ENCODE results near the gene EXOC2. TPM values are rescaled to one million over a fixed set of nuclear protein-coding genes. Genes with fewer than 3 reads are reported as not detected.
"Not testable (repeated sequence)": the region's sequence is repeated elsewhere in the genome, so short reads cannot be mapped to it uniquely, and the experiment has no call there.

The EXOC2 gene
- polyA plus RNA-seq, 1 donor = 27.0 TPM

DNA sequence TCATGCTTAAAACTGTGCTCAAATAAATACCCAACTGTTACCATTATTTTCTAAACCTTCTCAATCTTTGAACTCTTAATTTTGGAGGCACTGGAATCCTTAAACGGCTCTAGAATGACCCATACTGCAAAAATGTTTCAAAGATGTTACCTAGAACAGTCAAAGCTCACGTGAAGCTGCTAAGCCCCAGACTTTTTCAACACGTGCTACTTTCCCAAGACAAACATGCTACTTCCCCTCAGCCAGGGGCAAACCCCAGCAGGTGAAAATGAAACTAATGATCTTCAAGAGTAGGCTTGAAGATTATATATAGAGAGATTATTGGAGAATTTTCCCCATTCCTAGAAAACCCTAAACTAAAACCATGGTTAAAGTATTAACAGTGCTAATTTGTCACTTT, 64.2 kb downstream of the EXOC2 start:
- no peak for DNase-seq (ENCODE audit: low read depth)

- DNase-seq (ENCODE audit: low read depth) = no peak
These were observed 66.7 kb downstream of the EXOC2 start for GRCh38 chr6:626236-626635.

GRCh38 chr6:624979-625378, 68.0 kb downstream of the EXOC2 start:
- DNase-seq (ENCODE audit: low read depth) = no peak

DNA sequence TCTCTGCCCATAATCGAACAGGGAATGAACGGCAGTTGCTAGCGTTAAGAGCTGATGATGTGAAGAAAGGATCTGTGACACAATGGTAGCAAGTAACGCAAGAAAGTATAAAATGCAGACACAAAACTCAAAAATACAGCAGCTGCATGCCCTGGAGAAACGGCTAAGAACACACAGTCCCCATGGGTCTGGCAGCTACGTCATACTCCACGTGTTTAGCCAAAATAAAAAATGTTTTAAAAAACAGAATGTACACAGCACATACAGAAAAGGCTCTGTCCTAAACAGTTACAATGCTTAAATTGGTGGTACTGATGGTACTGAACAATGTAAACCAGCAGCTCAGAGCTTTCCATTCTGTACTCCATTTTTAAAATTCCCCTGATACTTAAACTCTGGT, 70.5 kb downstream of the EXOC2 start:
- DNase-seq (ENCODE audit: low read depth) = no peak

DNA sequence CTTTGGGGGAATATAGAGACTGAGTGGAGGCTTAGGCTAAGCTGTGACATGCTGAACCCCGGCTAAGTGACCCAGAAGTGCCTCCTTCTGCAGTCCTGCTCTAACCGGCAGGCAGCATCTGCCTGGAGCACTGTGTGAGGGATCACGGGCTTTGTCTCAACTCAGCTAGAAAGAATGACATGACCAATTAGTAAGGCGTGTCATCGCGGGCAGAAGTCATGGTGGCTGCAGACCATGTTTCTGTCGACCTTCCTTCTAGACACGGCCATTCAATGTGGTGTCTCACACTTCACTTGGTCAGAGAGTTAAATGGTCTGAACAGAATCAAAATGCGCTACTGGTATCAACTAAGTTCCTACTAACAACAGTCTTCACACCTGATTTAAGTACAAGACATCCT, 71.0 kb downstream of the EXOC2 start:
- DNase-seq (ENCODE audit: low read depth) = no peak

DNA sequence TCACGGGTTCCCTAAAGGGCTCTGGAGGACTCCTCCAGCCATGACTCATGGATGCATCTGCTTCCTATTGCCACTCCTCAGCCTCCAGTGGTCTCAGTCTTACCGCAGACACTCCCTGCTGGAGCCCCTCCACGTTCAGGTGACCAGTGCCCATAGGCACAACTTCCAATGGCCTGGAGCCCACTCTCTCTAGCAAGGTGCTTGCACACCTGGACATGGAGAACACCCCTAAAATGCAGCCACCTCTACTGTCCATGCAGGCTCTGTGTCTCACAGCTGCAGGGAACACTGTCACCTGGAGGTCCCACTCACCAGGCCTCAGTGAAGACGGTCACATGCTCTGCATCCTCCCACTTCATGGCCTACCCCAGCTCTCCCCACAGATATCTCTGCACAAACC, 72.0 kb downstream of the EXOC2 start:
- DNase-seq (ENCODE audit: low read depth) = no peak

DNA sequence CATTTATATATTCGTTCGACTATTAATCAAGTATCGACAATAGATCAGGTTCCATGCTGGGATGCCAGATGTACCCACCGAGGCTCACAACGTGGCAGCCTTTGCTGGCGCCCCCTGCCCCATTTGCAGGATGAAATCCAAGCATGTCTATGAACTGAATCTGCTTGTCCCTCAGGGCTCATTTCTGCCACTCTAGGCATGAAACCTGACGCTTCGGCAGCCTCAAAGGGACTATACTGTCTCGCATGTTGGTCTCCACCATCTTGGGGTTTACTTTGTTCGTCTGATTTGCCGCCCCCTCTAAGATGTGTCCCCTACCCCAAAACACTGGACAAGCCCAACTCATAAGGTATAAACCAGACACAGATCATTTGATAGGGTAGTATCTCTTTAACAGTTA, 72.8 kb downstream of the EXOC2 start:
- no peak for DNase-seq (ENCODE audit: low read depth)

GRCh38 chr6:617456-618100, 75.4 kb downstream of the EXOC2 start:
- no peak for DNase-seq (ENCODE audit: low read depth)

DNA sequence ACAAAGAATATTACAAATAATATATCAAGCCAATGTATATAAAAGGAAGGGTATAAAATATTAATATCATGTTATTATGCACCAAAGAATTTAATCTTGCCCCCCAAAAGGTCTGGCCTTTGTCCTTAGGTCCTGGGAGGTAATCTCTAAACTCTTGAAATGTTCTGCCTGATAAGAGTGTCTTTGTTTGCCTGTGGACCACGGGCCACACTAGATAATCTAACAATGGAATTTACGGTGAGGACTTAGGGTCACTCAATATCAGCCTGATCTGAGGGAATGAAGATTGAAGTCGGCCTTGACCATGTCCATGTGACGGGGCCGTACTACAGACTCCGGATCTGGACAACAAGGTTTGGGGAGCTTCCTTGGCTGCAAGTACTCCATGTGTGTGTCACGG, 79.0 kb downstream of the EXOC2 start:
- DNase-seq (ENCODE audit: low read depth) = no peak

GRCh38 chr6:611928-612327, 81.0 kb downstream of the EXOC2 start:
- no peak for DNase-seq (ENCODE audit: low read depth)

GRCh38 chr6:610882-611281, 82.1 kb downstream of the EXOC2 start:
- no peak for DNase-seq (ENCODE audit: low read depth)

DNA sequence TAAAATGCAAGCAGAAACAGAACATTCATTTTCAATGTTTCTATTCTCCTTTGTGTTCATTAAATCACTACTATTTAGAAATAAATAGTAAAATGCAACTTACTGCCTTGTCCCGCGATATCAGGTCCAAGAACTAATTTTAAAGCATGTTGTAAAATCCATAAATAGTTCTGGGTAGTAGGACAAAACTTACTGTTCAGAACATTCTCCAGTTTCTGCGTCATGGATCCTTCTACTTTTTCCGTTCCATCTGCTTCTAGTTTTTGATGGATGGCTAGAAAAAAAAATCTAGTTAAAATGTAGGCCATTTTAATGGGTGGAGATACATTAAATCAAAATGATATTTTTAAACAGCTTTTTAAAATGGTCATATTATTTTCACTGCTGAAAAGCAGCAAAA, 83.0 kb downstream of the EXOC2 start:
- DNase-seq (ENCODE audit: low read depth) = no peak

- no peak for DNase-seq (ENCODE audit: low read depth)
These were observed 86.0 kb downstream of the EXOC2 start for GRCh38 chr6:606829-607379.

DNA sequence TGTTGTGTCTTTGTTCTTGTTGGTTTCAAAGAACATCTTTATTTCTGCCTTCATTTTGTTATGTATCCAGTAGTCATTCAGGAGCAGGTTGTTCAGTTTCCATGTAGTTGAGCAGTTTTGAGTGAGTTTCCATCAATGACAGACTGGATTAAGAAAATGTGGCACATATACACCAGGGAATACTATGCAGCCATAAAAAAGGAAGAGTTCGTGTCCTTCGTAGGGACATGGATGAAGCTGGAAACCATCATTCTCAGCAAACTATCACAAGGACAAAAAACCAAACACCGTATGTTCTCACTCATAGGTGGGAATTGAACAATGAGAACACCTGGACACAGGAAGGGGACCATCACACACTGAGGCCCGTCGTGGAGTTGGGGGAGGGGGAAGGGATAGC, 87.0 kb downstream of the EXOC2 start:
- DNase-seq (ENCODE audit: low read depth) = not testable (repeated sequence)

- no peak for DNase-seq (ENCODE audit: low read depth)
These were observed 88.4 kb downstream of the EXOC2 start for GRCh38 chr6:604579-604978.

DNA sequence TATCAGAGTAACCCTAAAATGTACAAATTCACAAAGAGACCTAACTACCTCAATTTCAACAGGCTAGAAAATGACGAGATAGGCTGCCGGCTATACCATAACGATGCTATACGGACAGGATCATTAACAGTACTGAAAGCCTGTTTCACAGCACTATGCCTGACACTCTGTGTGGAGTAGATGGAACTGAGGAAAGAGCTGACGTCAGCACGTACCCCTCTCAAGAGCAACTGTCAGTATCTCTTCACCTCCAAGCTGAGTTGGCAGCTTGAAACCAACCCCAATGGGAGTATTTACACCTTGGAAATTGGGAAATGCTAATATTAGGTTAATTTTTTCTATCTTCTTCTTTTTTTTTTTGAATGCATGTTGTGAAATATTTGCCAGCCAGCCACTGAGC, 89.7 kb downstream of the EXOC2 start:
- no peak for DNase-seq (ENCODE audit: low read depth)

GRCh38 chr6:599576-600448, 93.1 kb downstream of the EXOC2 start:
- DNase-seq (ENCODE audit: low read depth) = no peak

DNA sequence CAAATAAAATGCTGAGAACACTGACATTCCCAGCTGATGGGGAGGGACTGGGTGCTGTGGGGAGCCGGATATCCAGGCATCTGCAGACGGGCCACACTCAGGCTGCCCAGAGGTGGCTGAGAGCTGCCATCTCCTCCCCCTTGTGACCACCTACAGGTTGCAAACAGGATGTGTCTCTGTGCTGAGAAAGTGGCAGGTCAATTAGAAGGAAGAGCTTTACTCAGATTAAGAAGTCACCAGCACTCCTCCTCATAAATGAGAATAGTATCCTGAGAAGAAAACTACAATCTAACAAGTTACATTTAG, 99.1 kb downstream of the EXOC2 start:
- no peak for DNase-seq (ENCODE audit: low read depth)

DNA sequence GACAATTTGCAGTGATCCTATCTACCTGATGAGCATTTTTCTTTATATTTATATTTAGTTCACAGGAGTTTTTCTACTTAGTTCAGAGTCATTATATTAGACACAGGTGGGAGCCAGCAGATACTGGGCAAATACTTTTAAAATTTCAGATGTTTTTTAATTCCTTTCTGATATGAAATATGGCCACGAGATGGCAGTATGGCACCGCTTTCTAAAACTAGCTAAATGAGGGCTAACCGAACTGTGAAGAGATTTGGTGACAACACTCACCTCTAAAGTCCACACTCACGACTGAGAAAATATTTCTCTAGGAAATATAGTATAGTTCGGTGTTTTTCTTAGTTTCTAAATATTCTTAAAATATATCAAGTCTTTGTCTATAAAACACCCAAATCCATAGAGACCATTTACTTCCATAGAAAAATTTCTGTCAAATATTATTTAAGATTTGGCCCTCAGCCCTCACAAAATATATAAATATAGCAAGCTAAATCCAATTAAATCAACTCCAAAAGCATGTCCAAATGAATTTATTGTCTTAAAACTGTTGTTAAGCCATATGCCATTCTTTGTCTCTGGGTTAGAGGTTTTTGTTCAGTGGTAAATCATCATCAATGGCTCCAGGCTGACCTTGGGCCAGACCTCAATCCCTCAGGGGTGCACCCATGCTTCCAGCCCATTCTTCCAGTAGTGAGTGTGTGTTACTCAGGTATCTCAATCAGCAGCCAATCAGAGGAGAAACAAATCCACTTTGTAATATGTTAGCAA, 99.6 kb downstream of the EXOC2 start:
- peak; percentile 36 for DNase-seq (ENCODE audit: low read depth)

DNA sequence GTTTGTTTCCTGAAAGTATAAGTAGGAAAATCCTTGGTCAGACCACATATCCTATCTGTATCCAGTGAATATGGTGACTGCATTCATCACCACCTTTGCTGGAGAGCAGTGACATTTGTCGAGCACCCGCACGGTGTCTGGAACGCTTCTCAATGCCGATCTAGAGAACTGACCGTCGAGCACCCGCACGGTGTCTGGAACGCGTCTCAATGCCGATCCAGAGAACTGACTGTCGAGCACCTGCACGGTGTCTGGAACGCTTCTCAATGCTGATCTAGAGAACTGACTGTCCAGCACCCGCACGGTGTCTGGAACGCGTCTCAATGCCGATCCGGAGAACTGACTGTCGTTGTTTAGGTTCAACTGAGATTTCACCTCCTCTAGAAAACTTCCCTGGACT, 103.8 kb downstream of the EXOC2 start:
- DNase-seq (ENCODE audit: low read depth) = no peak

DNA sequence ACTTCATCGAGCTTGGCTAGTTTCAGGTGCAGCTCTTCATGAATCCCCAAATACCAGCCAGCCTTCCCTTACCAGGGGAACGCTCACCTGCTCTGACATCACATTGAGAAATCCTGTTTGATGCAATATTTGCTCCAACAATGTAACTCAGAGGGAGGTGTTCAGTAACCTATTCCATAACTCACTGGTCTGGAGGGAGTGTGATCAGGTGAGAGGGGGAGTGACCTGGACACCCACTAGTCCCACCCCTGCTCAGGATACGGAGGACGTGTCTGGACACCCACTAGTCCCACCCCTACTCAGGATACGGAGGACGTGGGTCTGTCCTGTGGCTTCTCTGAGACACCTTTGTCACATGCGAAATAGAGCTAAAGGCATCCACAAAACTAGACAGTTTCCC, 106.4 kb downstream of the EXOC2 start:
- no peak for DNase-seq (ENCODE audit: low read depth)

DNA sequence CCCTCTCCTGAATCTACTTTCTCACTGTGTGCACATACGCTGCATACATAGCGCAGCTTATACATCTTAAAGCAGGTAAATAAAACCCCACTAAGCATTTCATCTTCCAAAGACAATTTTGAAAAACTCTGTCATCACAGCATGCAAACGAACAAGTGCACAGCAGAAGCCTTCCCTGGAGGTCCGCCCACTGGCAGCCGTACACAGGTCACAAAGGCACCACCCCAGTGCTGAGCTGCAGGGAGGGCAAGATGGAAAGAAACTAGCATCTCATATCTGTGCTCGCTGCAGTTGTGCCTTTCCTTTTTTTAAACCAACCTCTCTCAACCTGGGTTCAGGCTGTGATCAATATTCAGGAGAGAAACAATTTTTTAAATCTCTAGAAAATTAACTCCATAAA, 109.3 kb downstream of the EXOC2 start:
- no peak for DNase-seq (ENCODE audit: low read depth)

GRCh38 chr6:583116-583515, 109.8 kb downstream of the EXOC2 start:
- no peak for DNase-seq (ENCODE audit: low read depth)
